Measurements from ENCODE around the gene LTBP1. TPM values are rescaled to one million over a fixed set of nuclear protein-coding genes. Genes with fewer than 3 reads are reported as not detected.
"Not testable (repeated sequence)": the region's sequence is repeated elsewhere in the genome, so short reads cannot be mapped to it uniquely, and the experiment has no call there.

LTBP1 gene
- total and polyA plus RNA-seq, 9 donors = 13.5 to 117 (median 41.8) TPM

DNA sequence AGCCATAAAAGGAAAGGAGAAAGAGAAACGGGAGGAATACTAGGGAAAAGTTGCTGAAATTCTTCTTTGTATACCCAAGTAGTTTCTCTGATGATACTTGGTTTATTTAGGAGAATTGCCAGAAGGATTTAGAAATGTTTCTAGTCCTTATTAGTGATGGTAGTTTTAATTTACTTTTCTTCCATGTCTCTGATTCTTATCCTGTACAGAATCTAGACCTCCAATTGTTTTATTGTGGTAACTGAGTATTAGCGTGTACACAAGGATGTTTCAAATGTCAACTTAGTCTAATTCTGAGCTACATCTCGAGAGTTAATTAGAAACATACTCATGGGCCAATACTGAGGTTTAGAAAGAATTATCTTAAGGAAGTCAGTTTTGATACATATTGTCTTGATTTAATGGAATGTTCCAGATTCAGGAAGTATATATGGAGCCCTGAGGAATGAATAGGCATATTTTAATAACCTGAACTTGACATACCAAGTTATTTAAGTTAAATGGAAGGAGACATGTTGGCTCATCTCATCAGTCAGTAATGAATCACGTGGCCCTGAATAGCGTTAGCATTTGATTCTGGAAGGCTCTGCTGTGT lies 219.6 kb downstream of the LTBP1 start:
- intact Hi-C loops (cut with DNase I) = loop anchor here in 1 of 4 donors (10.0 kb wide), 1 partner anchor 102 kb away; no protein-coding TSS in a partner anchor
- H3K9me3 ChIP-seq = no peaks in the 10 kb centered on the region
- no peaks in the 10 kb centered on the region for H3K27me3 ChIP-seq
- no peaks in the 10 kb centered on the region for H3K36me3 ChIP-seq
- DNase-seq = no peak
- H3K4me3 ChIP-seq = no peak overlapping the region
- peaks cover 5% of the 10 kb centered on the region for H3K4me1 ChIP-seq (ENCODE audit: insufficient read depth)
- TF ChIP-seq, protein P1, sequence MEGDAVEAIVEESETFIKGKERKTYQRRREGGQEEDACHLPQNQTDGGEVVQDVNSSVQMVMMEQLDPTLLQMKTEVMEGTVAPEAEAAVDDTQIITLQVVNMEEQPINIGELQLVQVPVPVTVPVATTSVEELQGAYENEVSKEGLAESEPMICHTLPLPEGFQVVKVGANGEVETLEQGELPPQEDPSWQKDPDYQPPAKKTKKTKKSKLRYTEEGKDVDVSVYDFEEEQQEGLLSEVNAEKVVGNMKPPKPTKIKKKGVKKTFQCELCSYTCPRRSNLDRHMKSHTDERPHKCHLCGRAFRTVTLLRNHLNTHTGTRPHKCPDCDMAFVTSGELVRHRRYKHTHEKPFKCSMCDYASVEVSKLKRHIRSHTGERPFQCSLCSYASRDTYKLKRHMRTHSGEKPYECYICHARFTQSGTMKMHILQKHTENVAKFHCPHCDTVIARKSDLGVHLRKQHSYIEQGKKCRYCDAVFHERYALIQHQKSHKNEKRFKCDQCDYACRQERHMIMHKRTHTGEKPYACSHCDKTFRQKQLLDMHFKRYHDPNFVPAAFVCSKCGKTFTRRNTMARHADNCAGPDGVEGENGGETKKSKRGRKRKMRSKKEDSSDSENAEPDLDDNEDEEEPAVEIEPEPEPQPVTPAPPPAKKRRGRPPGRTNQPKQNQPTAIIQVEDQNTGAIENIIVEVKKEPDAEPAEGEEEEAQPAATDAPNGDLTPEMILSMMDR (IDR thresholded peaks at IDR 0.05) = no peak
- TF ChIP-seq EP300 (IDR thresholded peaks at IDR 0.05) (no peak), POLR2A (IDR thresholded peaks at IDR 0.05) (no peak)
- no peak overlapping the region for H3K27ac ChIP-seq
- WGBS, 3 donors = 44 to 53% (median 46%) methylated on average over 5 of the region's 5 CpGs

DNA sequence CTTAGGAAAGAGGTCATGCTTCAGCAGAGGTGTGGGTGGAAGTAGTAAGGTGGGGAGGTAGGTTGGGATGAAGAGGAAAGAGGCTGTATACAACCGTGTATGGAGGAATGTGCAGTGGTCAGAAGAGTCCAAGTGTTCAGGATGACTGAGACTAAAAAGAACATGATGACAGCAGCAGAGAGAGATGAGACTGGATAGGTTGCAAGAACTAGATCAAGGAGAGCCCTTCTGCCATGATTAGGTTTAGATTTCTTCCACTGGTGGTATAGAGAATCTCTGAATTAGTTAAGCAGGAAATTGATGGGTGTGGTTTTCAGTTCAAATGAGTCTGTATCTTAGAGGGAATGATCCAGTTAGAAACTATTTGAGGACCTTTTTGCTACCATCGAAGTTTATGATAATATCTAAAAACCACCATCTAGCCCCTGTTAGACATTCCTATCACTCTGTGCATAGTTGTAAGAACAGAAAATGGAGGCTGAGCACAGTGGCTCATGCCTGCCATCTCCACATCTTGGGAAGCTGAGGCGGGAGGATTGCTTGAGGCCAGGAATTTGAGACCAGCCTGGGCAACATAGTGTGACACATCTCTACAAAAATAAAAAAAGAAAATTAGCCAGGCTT lies 221.0 kb downstream of the LTBP1 start:
- H3K36me3 ChIP-seq = no peaks in the 10 kb centered on the region
- no peak overlapping the region for H3K27ac ChIP-seq
- H3K4me1 ChIP-seq (ENCODE audit: insufficient read depth) = peaks cover 5% of the 10 kb centered on the region
- no peak overlapping the region for H3K4me3 ChIP-seq
- H3K9me3 ChIP-seq = no peaks in the 10 kb centered on the region
- TF ChIP-seq, protein P1 (IDR thresholded peaks at IDR 0.05) = no peak
- no peak for TF ChIP-seq EP300 (IDR thresholded peaks at IDR 0.05)
- TF ChIP-seq POLR2A (IDR thresholded peaks at IDR 0.05) = no peak
- WGBS, 3 donors = 85 to 87% (median 86%) methylated on average over 3 of the region's 3 CpGs
- intact Hi-C loops (cut with DNase I) = loop anchor here in 1 of 4 donors (10.0 kb wide), 1 partner anchor 103 kb away; no protein-coding TSS in a partner anchor
- no peaks in the 10 kb centered on the region for H3K27me3 ChIP-seq
- DNase-seq = no peak

DNA sequence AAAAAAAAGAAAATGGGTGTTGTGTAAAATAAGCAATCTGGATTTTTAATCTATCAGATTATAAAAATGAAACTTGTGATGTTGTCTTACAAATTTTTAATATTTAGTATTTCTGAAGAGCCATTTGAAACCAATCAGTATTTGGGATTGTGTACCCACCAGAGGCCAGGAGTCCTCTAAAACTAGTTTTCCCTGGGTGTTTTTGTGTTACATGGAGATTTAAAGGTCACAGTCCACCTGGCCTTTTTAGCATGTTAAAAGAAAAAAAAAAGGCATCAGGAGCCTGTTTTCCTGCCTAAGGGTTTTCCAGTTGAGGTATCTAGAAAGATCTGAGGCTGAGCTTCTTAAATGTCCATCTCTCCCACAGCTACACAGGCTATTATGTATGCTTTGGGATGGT lies 221.7 kb downstream of the LTBP1 start:
- Histone ChIP-seq H3K9me3 (no peaks in the 10 kb centered on the region), H3K27ac (no peak overlapping the region), H3K4me3 (no peak overlapping the region), H3K36me3 (no peaks in the 10 kb centered on the region), H3K27me3 (no peaks in the 10 kb centered on the region), H3K4me1 (ENCODE audit: insufficient read depth) (peaks cover 5% of the 10 kb centered on the region)
- no peak for TF ChIP-seq POLR2A (IDR thresholded peaks at IDR 0.05)
- TF ChIP-seq, protein P1 (IDR thresholded peaks at IDR 0.05) = no peak
- no peak for TF ChIP-seq EP300 (IDR thresholded peaks at IDR 0.05)
- DNase-seq = no peak
- intact Hi-C loops (cut with DNase I) = loop anchor here in 1 of 4 donors (10.0 kb wide), 1 partner anchor 104 kb away; no protein-coding TSS in a partner anchor

DNA sequence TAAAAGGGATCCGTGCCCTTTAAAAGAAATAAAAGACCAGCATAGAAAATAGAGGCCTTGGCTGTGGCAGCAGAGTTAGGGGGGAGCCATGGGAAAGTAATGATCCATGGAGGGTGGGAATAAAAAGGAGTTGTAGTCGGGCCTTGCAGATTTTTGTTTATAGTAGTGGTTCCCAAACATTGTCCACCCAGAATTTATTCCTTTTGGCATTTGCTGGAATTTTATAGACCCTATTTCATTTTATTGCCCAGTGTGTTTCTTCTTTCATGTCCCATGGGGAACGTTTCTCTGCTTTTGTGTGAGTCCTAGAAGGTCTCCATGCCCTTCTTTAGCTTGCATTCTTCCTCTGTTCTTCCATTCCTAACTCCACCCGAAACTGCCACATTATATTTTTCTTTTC lies 222.2 kb downstream of the LTBP1 start:
- intact Hi-C loops (cut with DNase I) = loop anchor here in 1 of 4 donors (10.0 kb wide), 1 partner anchor 104 kb away; no protein-coding TSS in a partner anchor
- Histone ChIP-seq H3K36me3 (no peaks in the 10 kb centered on the region), H3K4me3 (no peak overlapping the region), H3K27me3 (no peaks in the 10 kb centered on the region), H3K4me1 (ENCODE audit: insufficient read depth) (peaks cover 5% of the 10 kb centered on the region), H3K27ac (no peak overlapping the region), H3K9me3 (no peaks in the 10 kb centered on the region)
- DNase-seq = no peak
- 15 to 22% (median 18%) methylated on average over 4 of the region's 4 CpGs for WGBS, 3 donors
- TF ChIP-seq EP300 (IDR thresholded peaks at IDR 0.05) = no peak
- TF ChIP-seq, protein P1 (IDR thresholded peaks at IDR 0.05) = no peak
- no peak for TF ChIP-seq POLR2A (IDR thresholded peaks at IDR 0.05)

DNA sequence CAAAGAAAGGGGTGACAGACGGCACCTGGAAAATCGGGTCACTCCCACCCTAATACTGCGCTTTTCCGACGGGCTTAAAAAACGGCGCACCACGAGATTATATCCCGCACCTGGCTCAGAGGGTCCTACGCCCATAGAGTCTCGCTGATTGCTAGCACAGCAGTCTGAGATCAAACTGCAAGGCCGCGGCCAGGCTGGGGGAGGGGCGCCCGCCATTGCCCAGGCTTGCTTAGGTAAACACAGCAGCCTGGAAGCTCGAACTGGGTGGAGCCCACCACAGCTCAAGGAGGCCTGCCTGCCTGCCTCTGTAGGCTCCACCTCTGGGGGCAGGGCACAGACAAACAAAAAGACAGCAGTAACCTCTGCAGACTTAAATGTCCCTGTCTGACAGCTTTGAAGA lies 223.5 kb downstream of the LTBP1 start:
- WGBS, 3 donors = 86 to 95% (median 92%) methylated on average over 9 to 16 of the region's 16 CpGs

More for the DNA sequence above, 223.5 kb downstream of the LTBP1 start:
- H3K27me3 ChIP-seq; DNase-seq; H3K27ac ChIP-seq; intact Hi-C loops (cut with DNase I); H3K9me3 ChIP-seq; H3K4me1 ChIP-seq (ENCODE audit: insufficient read depth); H3K4me3 ChIP-seq; H3K36me3 ChIP-seq: not testable (repeated sequence)

Data from ovary (tissue), 9 donors.